ENCODE measurements around the gene KLHDC8A.
"Not testable (repeated sequence)": the region's sequence is repeated elsewhere in the genome, so short reads cannot be mapped to it uniquely, and the experiment has no call there.

Gene KLHDC8A

DNA sequence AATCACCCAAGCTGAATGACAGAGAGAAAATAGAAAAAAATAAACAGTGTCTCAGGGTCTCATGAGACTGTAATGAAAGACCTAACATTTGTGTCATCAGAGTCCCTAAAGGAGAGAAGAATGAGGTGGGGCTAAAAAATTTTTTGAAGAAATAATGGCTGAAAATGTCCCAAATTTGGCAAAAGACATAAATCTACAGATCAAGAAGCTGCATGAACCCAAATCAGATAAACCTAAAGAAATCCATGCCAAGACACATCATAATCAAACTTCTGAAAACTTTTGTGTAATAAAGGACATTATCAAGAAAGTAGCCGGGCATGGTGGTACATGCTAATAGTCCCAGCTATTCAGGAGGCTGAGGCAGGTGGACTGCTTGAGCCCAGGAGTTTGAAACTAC, 35.9 kb upstream of the KLHDC8A start:
- DNase-seq (ENCODE audit: extremely low read depth, insufficient read length), result no peak
- no peaks in the 10 kb centered on the region for H3K27me3 ChIP-seq (replicated peaks; ENCODE audit: control insufficient read depth, insufficient read depth, low read length)
- no peak overlapping the region for H3K4me3 ChIP-seq (replicated peaks; ENCODE audit: low read depth, low read length)
- no peaks in the 10 kb centered on the region for H3K36me3 ChIP-seq (ENCODE audit: control insufficient read depth, insufficient read depth, low read length)
- TF ChIP-seq, protein P1, sequence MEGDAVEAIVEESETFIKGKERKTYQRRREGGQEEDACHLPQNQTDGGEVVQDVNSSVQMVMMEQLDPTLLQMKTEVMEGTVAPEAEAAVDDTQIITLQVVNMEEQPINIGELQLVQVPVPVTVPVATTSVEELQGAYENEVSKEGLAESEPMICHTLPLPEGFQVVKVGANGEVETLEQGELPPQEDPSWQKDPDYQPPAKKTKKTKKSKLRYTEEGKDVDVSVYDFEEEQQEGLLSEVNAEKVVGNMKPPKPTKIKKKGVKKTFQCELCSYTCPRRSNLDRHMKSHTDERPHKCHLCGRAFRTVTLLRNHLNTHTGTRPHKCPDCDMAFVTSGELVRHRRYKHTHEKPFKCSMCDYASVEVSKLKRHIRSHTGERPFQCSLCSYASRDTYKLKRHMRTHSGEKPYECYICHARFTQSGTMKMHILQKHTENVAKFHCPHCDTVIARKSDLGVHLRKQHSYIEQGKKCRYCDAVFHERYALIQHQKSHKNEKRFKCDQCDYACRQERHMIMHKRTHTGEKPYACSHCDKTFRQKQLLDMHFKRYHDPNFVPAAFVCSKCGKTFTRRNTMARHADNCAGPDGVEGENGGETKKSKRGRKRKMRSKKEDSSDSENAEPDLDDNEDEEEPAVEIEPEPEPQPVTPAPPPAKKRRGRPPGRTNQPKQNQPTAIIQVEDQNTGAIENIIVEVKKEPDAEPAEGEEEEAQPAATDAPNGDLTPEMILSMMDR (IDR thresholded peaks at IDR 0.05; ENCODE audit: insufficient read depth, low read length, poor library complexity, severe bottlenecking), result no peak

DNA sequence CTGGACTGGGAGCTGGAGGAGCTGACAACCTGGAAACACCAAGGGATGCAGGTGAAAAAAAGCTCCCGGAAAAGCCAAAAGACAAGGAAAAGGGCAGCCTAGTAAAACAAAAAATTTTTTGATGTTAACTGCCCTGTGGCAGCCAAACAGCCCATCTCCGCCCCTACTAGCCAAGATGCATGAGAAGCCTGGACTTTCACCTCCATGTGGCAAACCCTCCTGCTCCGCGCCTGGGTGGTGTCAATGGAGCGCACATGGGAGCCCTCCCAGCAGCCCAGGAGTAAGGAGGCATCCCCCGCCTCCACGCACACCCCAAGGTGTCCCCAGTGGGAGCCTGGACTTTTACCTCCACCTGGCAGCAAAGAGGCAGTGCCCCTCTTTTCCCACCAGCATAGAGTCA, 34.7 kb upstream of the KLHDC8A start:
- no peak overlapping the region for H3K4me3 ChIP-seq (replicated peaks; ENCODE audit: low read depth, low read length)
- H3K27me3 ChIP-seq (replicated peaks; ENCODE audit: control insufficient read depth, insufficient read depth, low read length), result no peaks in the 10 kb centered on the region
- H3K36me3 ChIP-seq (ENCODE audit: control insufficient read depth, insufficient read depth, low read length), result no peaks in the 10 kb centered on the region
- DNase-seq (ENCODE audit: extremely low read depth, insufficient read length), result no peak
- TF ChIP-seq, protein P1 (IDR thresholded peaks at IDR 0.05; ENCODE audit: insufficient read depth, low read length, poor library complexity, severe bottlenecking), result no peak

DNA sequence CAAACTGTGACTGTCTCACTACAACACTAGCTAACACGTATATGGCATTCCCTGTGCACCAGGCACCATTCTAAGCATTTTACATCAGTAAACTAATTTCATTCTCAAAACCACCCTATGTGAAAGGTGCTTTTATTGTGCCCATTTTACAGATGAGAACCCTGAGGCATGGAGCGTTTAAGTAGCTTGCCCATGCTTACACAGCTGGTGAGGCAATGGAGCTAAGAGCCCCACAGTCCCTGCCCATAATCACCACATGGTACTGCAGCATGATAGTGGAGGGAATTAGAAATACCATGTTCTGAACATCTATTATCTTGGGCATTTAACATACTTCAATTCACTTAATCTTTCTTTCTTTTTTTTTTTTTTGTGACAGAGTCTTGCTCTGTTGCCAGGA, 31.1 kb upstream of the KLHDC8A start:
- TF ChIP-seq, protein P1 (IDR thresholded peaks at IDR 0.05; ENCODE audit: insufficient read depth, low read length, poor library complexity, severe bottlenecking), result no peak
- peaks cover 1% of the 10 kb centered on the region; the same call in 1 of the 2 replicates for H3K27me3 ChIP-seq (replicated peaks; ENCODE audit: control insufficient read depth, insufficient read depth, low read length)
- no peak for DNase-seq (ENCODE audit: extremely low read depth, insufficient read length)

DNA sequence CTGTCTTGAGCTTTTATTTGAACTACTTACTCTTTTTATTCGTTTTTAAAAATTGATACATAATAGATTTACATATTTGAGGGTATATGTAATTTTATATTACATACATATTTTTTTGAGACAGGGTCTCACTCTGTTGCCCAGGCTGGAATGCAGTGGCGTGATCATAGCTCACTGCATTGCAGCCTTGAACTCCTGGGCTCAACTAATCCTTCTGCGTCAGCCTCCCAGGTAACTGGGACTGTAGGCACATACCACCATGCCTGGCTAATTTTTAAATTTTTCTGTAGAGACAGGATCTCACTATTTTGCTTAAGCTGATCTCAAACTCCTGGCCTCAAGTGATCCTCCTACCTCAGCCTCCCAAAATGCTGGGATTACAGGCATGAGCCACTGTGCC, 26.3 kb upstream of the KLHDC8A start:
- H3K4me3 ChIP-seq (replicated peaks; ENCODE audit: low read depth, low read length); H3K27me3 ChIP-seq (replicated peaks; ENCODE audit: control insufficient read depth, insufficient read depth, low read length); DNase-seq (ENCODE audit: extremely low read depth, insufficient read length); H3K36me3 ChIP-seq (ENCODE audit: control insufficient read depth, insufficient read depth, low read length): not testable (repeated sequence)

More for the DNA sequence above, 31.1 kb upstream of the KLHDC8A start:
- Histone ChIP-seq H3K4me3 (replicated peaks; ENCODE audit: low read depth, low read length) (no peak overlapping the region), H3K36me3 (ENCODE audit: control insufficient read depth, insufficient read depth, low read length) (no peaks in the 10 kb centered on the region)

DNA sequence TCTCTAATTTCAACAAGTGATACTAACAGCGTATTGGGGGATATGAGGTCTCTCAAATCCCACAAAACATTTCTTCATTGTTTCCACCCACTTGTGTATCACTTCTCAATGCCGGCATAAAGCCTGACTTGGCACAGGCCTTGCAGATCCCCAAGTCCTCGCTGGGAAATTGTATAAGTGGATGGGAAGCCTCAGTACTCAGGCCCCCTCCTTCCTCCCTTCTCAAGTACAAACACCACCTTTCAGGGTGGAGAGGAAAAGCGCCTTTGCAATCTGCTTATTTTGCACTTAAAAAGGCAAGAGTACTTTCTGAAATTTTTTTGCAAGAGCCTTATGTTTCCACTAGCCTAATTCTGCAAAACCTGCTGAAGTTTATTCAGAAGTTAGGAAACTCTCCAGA, 25.8 kb upstream of the KLHDC8A start:
- TF ChIP-seq, protein P1 (IDR thresholded peaks at IDR 0.05; ENCODE audit: insufficient read depth, low read length, poor library complexity, severe bottlenecking), result no peak
- DNase-seq (ENCODE audit: extremely low read depth, insufficient read length), result no peak
- Histone ChIP-seq H3K4me3 (replicated peaks; ENCODE audit: low read depth, low read length) (no peak overlapping the region), H3K27me3 (replicated peaks; ENCODE audit: control insufficient read depth, insufficient read depth, low read length) (peaks cover 3% of the 10 kb centered on the region; the same call in 1 of the 2 replicates), H3K36me3 (ENCODE audit: control insufficient read depth, insufficient read depth, low read length) (no peaks in the 10 kb centered on the region)

DNA sequence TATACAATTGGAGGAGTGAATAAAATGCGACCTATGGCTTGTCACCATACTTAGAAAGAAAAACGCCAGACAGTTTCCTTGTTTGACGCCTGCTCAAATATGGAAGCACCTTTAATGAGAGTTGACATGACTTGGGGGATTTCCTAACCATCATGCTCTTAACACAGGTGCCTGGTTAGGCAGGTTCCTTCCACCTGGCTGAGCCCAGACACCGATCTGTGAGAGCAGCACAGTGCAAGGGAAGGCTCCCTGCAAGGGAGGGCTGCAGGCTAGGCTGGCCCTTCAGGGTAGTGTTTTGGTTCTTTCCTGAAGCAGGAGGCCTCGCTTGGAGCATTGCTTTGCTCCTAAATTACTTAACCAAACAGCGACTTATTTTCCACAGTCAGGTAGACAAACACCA, 24.6 kb upstream of the KLHDC8A start:
- TF ChIP-seq, protein P1 (IDR thresholded peaks at IDR 0.05; ENCODE audit: insufficient read depth, low read length, poor library complexity, severe bottlenecking), result no peak
- Histone ChIP-seq H3K36me3 (ENCODE audit: control insufficient read depth, insufficient read depth, low read length) (no peaks in the 10 kb centered on the region), H3K4me3 (replicated peaks; ENCODE audit: low read depth, low read length) (no peak overlapping the region), H3K27me3 (replicated peaks; ENCODE audit: control insufficient read depth, insufficient read depth, low read length) (peaks cover 3% of the 10 kb centered on the region; the same call in 1 of the 2 replicates)
- DNase-seq (ENCODE audit: extremely low read depth, insufficient read length), result no peak
